PC-9 (cell line): ENCODE data around the gene EEF1AKMT3. TPM values are rescaled to one million over a fixed set of nuclear protein-coding genes. Genes with fewer than 3 reads are reported as not detected.

Experiments
- BruUV-seq: library from RNA; stranded (reverse); fragments of 400-500 nt; replicated peaks from 2 replicates; lab custom pipeline; 2021; lab: Mats Ljungman, UMichigan
- CTCF ChIA-PET: fragments of 300-600 bp; sonication (Branson Sonifier 250); formaldehyde crosslinking; loops from one replicate; lab custom pipeline; 2022; ENCODE audit warnings: antibody characterized with exemption; lab: Charles Lee
- POLR2A ChIA-PET: fragments of 300-600 bp; sonication (Branson Sonifier 250); formaldehyde crosslinking; loops from one replicate; lab custom pipeline; 2022; ENCODE audit warnings: antibody characterized with exemption; ENCODE audit not compliant: unreplicated experiment; lab: Charles Lee
- DNase-seq, 2 experiments: peaks; one replicate each; pipeline versions ENCODE4 v3.0.0 to v3.0.0-alpha.2; 2015 to 2022; ENCODE audit warnings: mixed read lengths in 1 of 2
- H2AFZ ChIP-seq: fragments of 200-600 bp; sonication (generic); 2 replicates; pipeline ENCODE4 v1.8.1; 2017; ENCODE audit warnings: antibody characterized with exemption
- H3F3A ChIP-seq: fragments of 200-600 bp; sonication (generic); 2 replicates; pipeline ENCODE4 v1.8.1; 2017; ENCODE audit warnings: antibody characterized with exemption, mild to moderate bottlenecking, low read depth; ENCODE audit not compliant: insufficient read depth
- H3K27ac ChIP-seq: fragments of 200-600 bp; sonication (generic); 2 replicates; pipeline ENCODE4 v1.6.1; 2016; ENCODE audit warnings: mixed run types
- H3K27me3 ChIP-seq: fragments of 200-600 bp; sonication (generic); 2 replicates; pipeline ENCODE4 v1.6.1; 2016; ENCODE audit warnings: low read depth, mixed run types; ENCODE audit not compliant: insufficient read depth
- H3K36me3 ChIP-seq: fragments of 200-600 bp; sonication (generic); 2 replicates; pipeline ENCODE4 v1.6.1; 2016; ENCODE audit warnings: low read depth, mixed run types
- H3K4me1 ChIP-seq: fragments of 200-600 bp; sonication (generic); replicated peaks from 2 replicates; pipeline ENCODE4 v1.6.1; 2016; ENCODE audit warnings: mixed run types; ENCODE audit not compliant: insufficient read depth
- H3K4me2 ChIP-seq: fragments of 200-600 bp; sonication (generic); 2 replicates; pipeline ENCODE4 v1.6.1; 2017; ENCODE audit warnings: mixed run types
- H3K4me3 ChIP-seq: fragments of 200-600 bp; sonication (generic); 2 replicates; pipeline ENCODE4 v1.6.1; 2016; ENCODE audit warnings: mixed run types
- H3K79me2 ChIP-seq: fragments of 200-600 bp; sonication (generic); 2 replicates; pipeline ENCODE4 v1.6.1; 2017; ENCODE audit warnings: low read depth, mixed run types
- H3K9me2 ChIP-seq: fragments of 200-600 bp; sonication (generic); 2 replicates; pipeline ENCODE4 v1.8.1; 2017; ENCODE audit warnings: mild to moderate bottlenecking; ENCODE audit not compliant: insufficient read depth
- H3K9me3 ChIP-seq: fragments of 200-600 bp; sonication (generic); 2 replicates; pipeline ENCODE4 v1.8.1; 2016; ENCODE audit warnings: low read depth; ENCODE audit not compliant: insufficient read depth
- H4K20me1 ChIP-seq: fragments of 200-600 bp; sonication (generic); 2 replicates; pipeline ENCODE4 v1.8.1; 2017; ENCODE audit not compliant: insufficient read depth
- CTCF ChIP-seq: fragments of 200-600 bp; sonication (generic); conservative IDR thresholded peaks from 2 replicates; pipeline ENCODE4 v1.6.1; 2017; ENCODE audit warnings: mixed run types, antibody characterized with exemption, mild to moderate bottlenecking, moderate library complexity
- EZH2 ChIP-seq: fragments of 200-600 bp; sonication (generic); IDR thresholded peaks from 2 replicates; pipeline ENCODE4 v1.8.0; 2017; ENCODE audit warnings: antibody characterized with exemption, low read depth
- intact Hi-C: fragments of 100-400 bp; cut with micrococcal nuclease; formaldehyde crosslinking; loops from one replicate; pipeline ENCODE4 v1.10.0; 2022; ENCODE audit not compliant: unreplicated experiment
- total RNA-seq: library from RNA; stranded (reverse); gene quantifications from 2 replicates; pipeline ENCODE4 v1.2.3, GENCODE V29; 2021

The EEF1AKMT3 gene
- total RNA-seq, 1 experiment from 2014 or later: 13.1 TPM

DNA sequence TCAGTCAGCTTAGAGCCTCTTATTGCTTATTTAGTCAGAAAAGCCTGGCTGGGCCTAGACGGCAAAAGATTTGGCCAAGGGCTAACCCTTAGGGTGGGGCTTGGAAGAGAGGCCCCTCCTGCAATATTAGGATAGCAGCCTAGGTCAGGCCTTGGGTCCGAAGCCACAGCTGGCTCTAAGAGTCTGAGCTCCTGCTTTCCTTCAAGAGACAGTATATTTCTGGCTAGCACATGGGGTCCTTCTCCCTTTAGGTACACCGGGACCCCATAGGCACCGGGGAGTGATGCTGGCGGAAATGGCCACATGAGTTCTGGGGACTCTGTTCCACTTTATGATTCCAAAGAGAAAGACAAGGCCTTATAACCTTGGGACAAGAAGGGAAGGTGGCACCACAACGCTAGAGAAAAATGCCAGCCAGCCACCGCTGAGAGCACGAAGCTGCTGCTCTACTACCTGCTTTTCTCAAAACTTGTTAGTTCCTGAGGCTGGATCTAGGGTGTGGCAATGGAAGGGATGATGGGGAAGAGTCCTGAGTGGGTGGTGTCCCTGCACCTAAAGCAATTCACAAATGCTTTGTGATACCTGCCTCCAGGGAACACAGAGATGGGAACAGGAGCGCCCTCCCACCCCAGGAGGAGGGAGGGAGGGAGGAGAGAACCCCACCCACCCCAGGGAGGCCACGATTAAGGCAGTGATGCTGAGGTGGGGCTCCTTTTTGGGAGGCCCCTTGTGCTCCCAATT is 49.2 kb downstream of the EEF1AKMT3 start:
- Histone ChIP-seq H3K9me2 (no peaks in the 10 kb centered on the region), H4K20me1 (0 out of 2 replicates have a peak, but pooled peaks cover 2% of the 10 kb centered on the region), H3K4me2 (no peak overlapping the region), H3K4me3 (no peak overlapping the region), H3K79me2 (no peaks in the 10 kb centered on the region), H3K4me1 (no peaks in the 10 kb centered on the region), H2AFZ (no peak overlapping the region), H3K27me3 (no peaks in the 10 kb centered on the region), H3F3A (peaks cover 12% of the 10 kb centered on the region; the same call in 1 of the 2 replicates), H3K27ac (no peak overlapping the region), H3K36me3 (peaks cover 15% of the 10 kb centered on the region; the same call in 1 of the 2 replicates), H3K9me3 (no peaks in the 10 kb centered on the region)
- BruUV-seq: no TSS peak
- intact Hi-C loops: no loop called here
- POLR2A ChIA-PET: no interaction called here
- DNase-seq: no peak
- CTCF ChIA-PET: no interaction called here
- TF ChIP-seq CTCF: no peak
- TF ChIP-seq EZH2: no peak

DNA sequence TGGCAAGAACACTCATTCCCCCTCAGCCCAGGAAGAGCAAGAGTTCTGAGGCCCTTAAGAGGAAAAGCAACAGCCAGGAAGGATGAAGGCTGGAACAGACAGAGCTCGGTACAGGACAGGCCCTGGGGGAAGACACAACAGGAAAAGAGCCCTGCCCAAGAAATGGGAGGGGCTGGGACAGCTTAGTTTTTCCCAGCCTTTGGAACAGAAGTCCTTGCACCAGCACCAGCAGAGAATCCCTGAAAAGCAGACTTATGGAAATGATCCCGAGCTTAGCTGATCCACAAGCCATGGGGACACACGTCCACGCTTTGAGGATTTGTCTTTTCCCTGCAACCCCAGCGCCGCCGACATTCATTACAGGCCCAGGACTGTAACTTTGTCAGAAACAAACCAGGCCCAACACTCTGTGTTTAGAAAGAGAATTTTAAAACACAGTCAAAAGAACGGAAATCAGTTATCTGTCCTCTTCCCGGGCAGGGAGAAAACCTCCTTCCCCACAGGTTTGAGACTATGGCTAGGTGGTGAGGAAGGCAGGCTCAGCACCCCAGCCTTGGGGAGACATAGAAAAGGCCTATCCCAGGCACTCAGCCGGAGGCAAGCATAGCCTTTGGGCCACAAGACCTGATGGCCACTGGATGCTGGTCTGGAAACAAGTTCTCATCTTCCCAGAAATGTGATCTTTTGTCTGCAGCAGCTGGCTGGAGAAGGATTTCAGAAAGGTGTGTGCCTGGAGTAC is 50.1 kb downstream of the EEF1AKMT3 start:
- Histone ChIP-seq H3K36me3 (peaks cover 20% of the 10 kb centered on the region), H3K4me3 (no peak overlapping the region), H3K27ac (no peak overlapping the region), H4K20me1 (0 out of 2 replicates have a peak, but pooled peaks cover 5% of the 10 kb centered on the region), H3K79me2 (no peaks in the 10 kb centered on the region), H3K4me2 (no peak overlapping the region), H3K27me3 (no peaks in the 10 kb centered on the region), H2AFZ (no peak overlapping the region), H3K9me3 (no peaks in the 10 kb centered on the region), H3K9me2 (no peaks in the 10 kb centered on the region), H3K4me1 (no peaks in the 10 kb centered on the region), H3F3A (peaks cover 9% of the 10 kb centered on the region; the same call in 1 of the 2 replicates)
- TF ChIP-seq CTCF (no peak), EZH2 (no peak)
- intact Hi-C loops: no loop called here
- BruUV-seq: TSS peak; percentile 4
- ChIA-PET CTCF (no interaction called here), POLR2A (no interaction called here)
- DNase-seq: no peak

- CTCF ChIA-PET: no interaction called here
- Histone ChIP-seq H3K4me1 (no peaks in the 10 kb centered on the region), H3K4me3 (no peak overlapping the region), H3K27ac (no peak overlapping the region), H3K4me2 (no peak overlapping the region), H3K79me2 (no peaks in the 10 kb centered on the region), H3K36me3 (peaks cover 20% of the 10 kb centered on the region), H3K27me3 (no peaks in the 10 kb centered on the region), H3K9me3 (no peaks in the 10 kb centered on the region), H2AFZ (no peak overlapping the region), H3K9me2 (no peaks in the 10 kb centered on the region), H4K20me1 (0 out of 2 replicates have a peak, but pooled peaks cover 5% of the 10 kb centered on the region), H3F3A (peaks cover 5% of the 10 kb centered on the region; the same call in 1 of the 2 replicates)
- no peak for DNase-seq
- no peak for TF ChIP-seq EZH2
- no peak for TF ChIP-seq CTCF
- BruUV-seq: no TSS peak
- POLR2A ChIA-PET: no interaction called here
- intact Hi-C loops: no loop called here
These were observed 50.9 kb downstream of the EEF1AKMT3 start for GRCh38 chr12:57823131-57823907.
